Measurements from ENCODE around the gene GLP1R.

GLP1R gene

DNA sequence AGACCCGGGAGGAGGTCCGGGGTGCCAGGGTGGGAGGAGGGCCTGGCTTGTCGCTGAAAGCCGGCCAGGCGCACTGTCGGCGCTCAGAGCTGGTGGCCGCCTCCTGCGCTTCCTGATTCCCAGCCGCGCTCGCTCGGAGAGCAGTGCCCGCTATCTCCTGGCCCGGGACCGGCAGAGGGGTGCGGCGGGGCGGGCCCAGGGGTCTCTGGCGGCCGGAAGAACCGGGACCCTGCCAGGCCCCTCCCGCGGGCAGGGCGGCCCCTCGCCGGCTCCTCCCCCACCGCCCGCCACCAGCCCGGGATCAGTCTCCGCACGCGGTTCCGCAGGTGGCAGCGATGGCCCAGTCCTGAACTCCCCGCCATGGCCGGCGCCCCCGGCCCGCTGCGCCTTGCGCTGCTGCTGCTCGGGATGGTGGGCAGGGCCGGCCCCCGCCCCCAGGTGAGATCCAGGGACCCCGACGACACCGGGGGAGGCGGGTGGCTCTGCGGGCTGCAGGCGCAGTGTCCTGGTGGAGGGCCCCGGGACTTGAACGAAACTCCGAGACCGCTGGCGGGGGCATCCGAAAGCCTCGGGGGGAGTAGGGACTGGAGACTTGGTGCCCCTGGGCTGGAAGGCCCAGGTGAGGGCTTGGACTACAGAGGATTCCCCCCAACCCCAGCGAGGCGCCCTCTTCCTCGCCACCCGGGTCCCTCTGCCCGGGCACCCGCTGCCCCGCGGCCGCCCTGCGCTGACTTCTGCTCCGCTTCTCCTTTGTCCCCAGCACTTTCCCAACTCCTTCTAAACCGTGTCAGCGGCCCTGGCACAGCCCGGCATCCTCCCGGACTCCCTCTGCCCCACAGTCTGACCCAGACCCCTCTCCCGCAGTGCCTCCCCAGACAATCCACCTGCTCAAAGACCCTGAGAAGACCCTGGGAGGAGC is at the start of gene GLP1R:
TSS of gene GLP1R (plus strand) at position 301 of the 919 bp plus-strand sequence. CDS start at position 361, 60 bp downstream.
- H3K27ac ChIP-seq = no peak within 1 kb of the TSS
- TF ChIP-seq, protein P1, sequence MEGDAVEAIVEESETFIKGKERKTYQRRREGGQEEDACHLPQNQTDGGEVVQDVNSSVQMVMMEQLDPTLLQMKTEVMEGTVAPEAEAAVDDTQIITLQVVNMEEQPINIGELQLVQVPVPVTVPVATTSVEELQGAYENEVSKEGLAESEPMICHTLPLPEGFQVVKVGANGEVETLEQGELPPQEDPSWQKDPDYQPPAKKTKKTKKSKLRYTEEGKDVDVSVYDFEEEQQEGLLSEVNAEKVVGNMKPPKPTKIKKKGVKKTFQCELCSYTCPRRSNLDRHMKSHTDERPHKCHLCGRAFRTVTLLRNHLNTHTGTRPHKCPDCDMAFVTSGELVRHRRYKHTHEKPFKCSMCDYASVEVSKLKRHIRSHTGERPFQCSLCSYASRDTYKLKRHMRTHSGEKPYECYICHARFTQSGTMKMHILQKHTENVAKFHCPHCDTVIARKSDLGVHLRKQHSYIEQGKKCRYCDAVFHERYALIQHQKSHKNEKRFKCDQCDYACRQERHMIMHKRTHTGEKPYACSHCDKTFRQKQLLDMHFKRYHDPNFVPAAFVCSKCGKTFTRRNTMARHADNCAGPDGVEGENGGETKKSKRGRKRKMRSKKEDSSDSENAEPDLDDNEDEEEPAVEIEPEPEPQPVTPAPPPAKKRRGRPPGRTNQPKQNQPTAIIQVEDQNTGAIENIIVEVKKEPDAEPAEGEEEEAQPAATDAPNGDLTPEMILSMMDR (conservative IDR thresholded peaks at IDR 0.05) = no peak

DNA sequence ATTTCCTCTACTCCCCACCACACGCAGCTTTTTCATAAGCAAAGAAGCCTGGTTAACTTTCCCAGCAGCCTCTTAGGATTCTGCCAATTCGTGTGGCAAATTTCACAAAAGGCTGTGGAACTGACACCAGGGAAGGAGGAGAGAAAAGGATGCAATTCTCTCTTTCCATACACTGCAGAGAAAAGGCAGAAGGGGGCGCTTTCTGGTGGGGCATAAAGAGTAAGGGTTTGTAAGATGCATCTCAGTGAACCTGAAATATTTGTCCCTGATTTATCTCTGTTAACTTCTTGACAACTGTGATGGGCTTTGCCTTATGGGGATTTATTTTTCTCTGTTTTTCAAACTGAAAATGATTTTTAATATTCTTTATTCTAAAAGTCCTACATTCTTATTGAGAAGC is 45.5 kb upstream of the GLP1R start:
- TF ChIP-seq, protein P1 (conservative IDR thresholded peaks at IDR 0.05) = peak; percentile 68
- H3K27ac ChIP-seq = no peak overlapping the region

DNA sequence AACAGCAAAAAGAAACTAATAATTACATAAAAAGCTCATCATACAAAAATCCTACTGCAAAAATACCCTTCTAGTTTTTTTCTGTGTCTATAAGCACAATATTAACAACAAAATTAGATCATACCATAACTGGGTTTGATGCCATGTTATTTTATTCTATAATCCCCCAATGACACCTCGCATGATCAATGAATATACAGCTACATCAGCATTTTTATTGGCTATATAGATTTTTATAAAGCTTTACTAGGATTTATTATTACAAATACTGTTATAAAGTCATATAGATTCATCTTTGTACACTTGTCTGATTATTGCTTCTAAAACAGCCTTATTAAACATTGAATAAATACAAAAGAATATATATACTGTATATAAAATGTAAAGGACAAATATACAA is 45.1 kb upstream of the GLP1R start:
- TF ChIP-seq, protein P1 (conservative IDR thresholded peaks at IDR 0.05) = no peak
- H3K27ac ChIP-seq = no peak overlapping the region

DNA sequence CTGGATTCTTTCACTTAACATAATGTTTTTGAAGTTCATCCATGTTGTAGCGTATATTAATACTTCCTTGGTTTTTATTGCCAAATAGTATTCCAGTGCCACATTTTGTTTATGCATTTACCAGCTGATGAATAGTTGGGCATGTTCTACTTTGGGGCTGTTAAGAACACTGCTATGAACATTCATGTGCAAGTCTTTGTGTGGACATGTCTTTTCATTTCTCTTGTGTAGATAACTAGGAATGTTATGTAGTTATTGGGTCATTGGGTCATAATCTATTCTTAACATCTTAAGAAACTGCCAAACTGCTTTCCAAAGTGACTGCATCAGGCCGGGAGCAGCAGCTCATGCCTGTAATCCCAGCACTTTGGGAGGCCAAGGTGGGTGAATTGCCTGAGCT is 43.8 kb upstream of the GLP1R start:
- H3K27ac ChIP-seq = no peak overlapping the region
- TF ChIP-seq, protein P1 (conservative IDR thresholded peaks at IDR 0.05) = no peak

DNA sequence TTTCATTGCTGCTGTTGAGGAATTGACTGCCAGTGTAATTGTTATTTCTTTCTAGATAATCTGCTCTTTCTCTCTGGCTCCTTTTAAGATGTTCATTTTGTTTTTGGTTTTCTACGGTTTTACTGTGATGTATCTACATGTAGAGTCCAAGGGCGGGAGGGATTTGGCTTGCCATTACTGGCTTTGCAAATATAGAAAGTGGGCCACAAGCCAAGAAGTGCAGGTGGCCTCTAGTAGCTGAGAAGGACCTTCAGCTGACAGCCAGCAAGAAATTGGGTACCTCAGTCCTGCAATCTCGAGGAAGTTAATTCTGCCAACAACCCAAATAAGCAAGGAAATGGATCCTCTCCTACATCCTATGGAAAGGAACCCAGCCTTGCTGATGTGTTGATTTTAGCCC is 42.8 kb upstream of the GLP1R start:
- TF ChIP-seq, protein P1 (conservative IDR thresholded peaks at IDR 0.05) = no peak
- no peak overlapping the region for H3K27ac ChIP-seq

DNA sequence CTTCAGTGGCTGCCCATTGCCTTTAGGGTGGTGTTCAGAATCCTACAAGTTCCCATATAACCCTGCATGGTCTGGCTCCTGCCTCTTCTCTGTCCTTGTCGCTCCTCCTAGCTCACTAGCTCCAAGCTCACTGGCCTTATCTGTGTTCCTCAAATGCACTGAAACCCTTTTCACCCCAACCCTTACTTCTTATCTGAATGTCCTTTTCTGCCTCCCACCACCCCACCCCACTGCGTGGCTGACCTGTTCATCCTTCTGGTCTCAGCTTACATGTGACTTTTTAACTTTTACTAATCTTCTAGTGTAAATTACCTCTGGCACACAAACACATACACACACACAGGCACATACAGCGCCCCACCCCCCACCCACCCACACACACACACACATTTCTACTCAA is 41.0 kb upstream of the GLP1R start:
- no peak overlapping the region for H3K27ac ChIP-seq
- TF ChIP-seq, protein P1 (conservative IDR thresholded peaks at IDR 0.05) = no peak

DNA sequence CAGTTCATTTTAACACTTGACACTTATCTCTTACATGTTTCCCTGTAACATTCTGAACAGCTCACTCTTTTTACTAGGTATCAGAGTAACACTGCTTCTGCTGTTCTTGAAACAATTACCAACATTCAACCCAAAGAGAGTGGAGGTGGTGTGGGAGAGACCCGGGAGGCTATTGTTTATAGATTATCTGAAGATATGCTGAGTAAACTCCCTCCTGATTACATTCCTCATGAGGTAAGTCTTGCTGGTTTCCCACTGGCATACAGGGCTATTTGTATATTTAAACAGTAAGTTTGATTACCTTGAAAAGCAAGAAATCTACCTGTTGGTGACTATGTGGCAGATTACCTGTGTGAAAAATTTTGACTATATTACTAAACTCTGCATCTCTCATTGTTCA is 39.8 kb upstream of the GLP1R start:
- H3K27ac ChIP-seq = no peak overlapping the region
- TF ChIP-seq, protein P1 (conservative IDR thresholded peaks at IDR 0.05) = no peak

Measured in VCaP (cell line).